B cell (primary cell): Measurements from ENCODE around the gene APOM. TPM values are rescaled to one million over a fixed set of nuclear protein-coding genes. Genes with fewer than 3 reads are reported as not detected.

ENCODE experiments used
- ATAC-seq: fragments of 200-7000 bp; cut with Tn5 transposase; one replicate; pipeline ENCODE4 v1.10.0; 2021; ENCODE audit warnings: low read depth, mild to moderate bottlenecking, moderate number of reproducible peaks, moderate library complexity
- CTCF ChIA-PET: fragments of 350-600 bp; sonication (Branson Sonifier 250); formaldehyde crosslinking; loops from one replicate; lab custom pipeline; 2021; ENCODE audit warnings: antibody characterized with exemption, inconsistent platforms; lab: Charles Lee
- POLR2A ChIA-PET: fragments of 350-600 bp; sonication (Branson Sonifier 250); formaldehyde crosslinking; loops from one replicate; lab custom pipeline; 2021; ENCODE audit warnings: antibody characterized with exemption; lab: Charles Lee
- DNase-seq: peaks from one replicate; pipeline ENCODE4 v3.0.0; 2013
- H2AFZ ChIP-seq: 2 replicates; pipeline ENCODE4 v1.6.1; 2012; ENCODE audit warnings: mild to moderate bottlenecking, low read depth, low read length; ENCODE audit not compliant: insufficient read depth, poor library complexity, severe bottlenecking
- H3K27ac ChIP-seq, 2 donors: 1 replicate in 1 of 2; 2 replicates in 1 of 2; pipeline ENCODE4 v1.5.1; 2012 to 2013; ENCODE audit warnings: low read length in 2 of 2, mild to moderate bottlenecking in 2 of 2, moderate library complexity in 1 of 2
- H3K27me3 ChIP-seq, 4 experiments: fragments of 200-600 bp in 1 of 4; sonication (generic) in 1 of 4; replicated peaks in 1 of 4; 1 replicate in 2 of 4; 2 replicates in 2 of 4; pipeline versions ENCODE4 v1.6.1 to v1.7.0; 2013 to 2016; ENCODE audit warnings: low read length in 3 of 4, mild to moderate bottlenecking in 2 of 4, mixed read lengths in 1 of 4, moderate library complexity in 1 of 4; ENCODE audit not compliant: insufficient read depth in 4 of 4, control insufficient read depth in 3 of 4; ENCODE audit errors: control extremely low read depth in 1 of 4
- H3K36me3 ChIP-seq, 2 experiments: replicated peaks in 1 of 2; 1 replicate in 1 of 2; 2 replicates in 1 of 2; pipeline versions ENCODE4 v1.6.1 to v1.7.1; 2013; ENCODE audit warnings: low read length in 1 of 2; ENCODE audit not compliant: insufficient read depth in 2 of 2, control insufficient read depth in 1 of 2; ENCODE audit errors: control extremely low read depth in 1 of 2, extremely low read depth in 1 of 2
- H3K4me1 ChIP-seq, 2 donors: fragments of 200-600 bp in 1 of 2; sonication (generic) in 1 of 2; 1 replicate in 1 of 2; 2 replicates in 1 of 2; pipeline versions ENCODE4 v1.5.1 to v1.6.1; 2013 to 2017; ENCODE audit warnings: low read length in 2 of 2; ENCODE audit not compliant: control insufficient read depth in 2 of 2, insufficient read depth in 2 of 2
- H3K4me2 ChIP-seq: replicated peaks from 2 replicates; pipeline ENCODE3; 2012; ENCODE audit warnings: mild to moderate bottlenecking, low read depth, low read length; ENCODE audit not compliant: poor library complexity, severe bottlenecking
- H3K4me3 ChIP-seq, 5 experiments: fragments of 200-600 bp in 1 of 5; sonication (generic) in 1 of 5; 1 replicate in 3 of 5; 2 replicates in 2 of 5; pipeline versions ENCODE4 v1.5.1 to v1.7.0; 2011 to 2016; ENCODE audit warnings: low read length in 4 of 5, mild to moderate bottlenecking in 4 of 5, low read depth in 2 of 5, control low read depth in 1 of 5, moderate library complexity in 1 of 5; ENCODE audit not compliant: insufficient read depth in 1 of 5; ENCODE audit errors: control extremely low read depth in 1 of 5, extremely low read depth in 1 of 5
- H3K79me2 ChIP-seq: fragments of 200-600 bp; sonication (generic); one replicate; pipeline ENCODE4 v1.6.0; 2016; ENCODE audit warnings: low read length; ENCODE audit not compliant: control insufficient read depth, insufficient read depth
- H3K9ac ChIP-seq: fragments of 200-600 bp; sonication (generic); 2 replicates; pipeline ENCODE4 v1.6.1; 2017; ENCODE audit warnings: mild to moderate bottlenecking, low read length, moderate library complexity
- H3K9me3 ChIP-seq, 3 donors: one replicate each; pipeline versions ENCODE4 v1.6.1 to v1.7.1; 2013; ENCODE audit warnings: low read length in 2 of 3; ENCODE audit not compliant: control insufficient read depth in 2 of 3, insufficient read depth in 1 of 3; ENCODE audit errors: control extremely low read depth in 1 of 3
- H4K20me1 ChIP-seq: 2 replicates; pipeline ENCODE4 v1.6.0; 2012; ENCODE audit warnings: mild to moderate bottlenecking, low read length; ENCODE audit not compliant: insufficient read depth, control insufficient read depth, poor library complexity, severe bottlenecking
- H3K27ac Mint-ChIP-seq: one replicate; pipeline ENCODE4 v1.8.0; 2021; ENCODE audit warnings: mixed read lengths
- H3K27me3 Mint-ChIP-seq: one replicate; pipeline ENCODE4 v1.8.0; 2021; ENCODE audit warnings: mixed read lengths
- H3K4me1 Mint-ChIP-seq: one replicate; pipeline ENCODE4 v1.8.0; 2021; ENCODE audit warnings: mixed read lengths
- H3K4me3 Mint-ChIP-seq: one replicate; pipeline ENCODE4 v1.8.0; 2021; ENCODE audit warnings: mixed read lengths
- H3K9me3 Mint-ChIP-seq: one replicate; pipeline ENCODE4 v1.8.0; 2022; ENCODE audit warnings: mixed read lengths; ENCODE audit not compliant: insufficient read depth
- EZH2 ChIP-seq: IDR thresholded peaks from 2 replicates; pipeline ENCODE4 v1.6.1; 2012; ENCODE audit warnings: borderline replicate concordance, low read depth, mild to moderate bottlenecking, moderate library complexity, low read length; ENCODE audit not compliant: insufficient read depth, poor library complexity, severe bottlenecking
- WGBS: methylation state at CpG from one replicate; pipeline ENCODE4 v1.1.5; 2013; ENCODE audit warnings: missing lambda C conversion rate; ENCODE audit not compliant: insufficient coverage; 5-methylcytosine and 5-hydroxymethylcytosine counted together
- intact Hi-C: fragments of 100-400 bp; cut with micrococcal nuclease; formaldehyde crosslinking; loops from one replicate; pipeline ENCODE4 v1.10.0; 2022
- polyA plus RNA-seq: library from polyadenylated mRNA; depleted of rRNA; stranded (reverse); fragments of >200 nt; gene quantifications from 2 replicates; pipeline ENCODE4 v1.2.3, GENCODE V29; 2012
- total RNA-seq, 2 donors: library from RNA; stranded (reverse); fragments of 120-200 nt in 1 of 2; gene quantifications; 1 replicate in 1 of 2; 2 replicates in 1 of 2; pipeline versions ENCODE4 v1.2.3 to v1.2.4, GENCODE V29; 2013 to 2022
- TF ChIP-seq, protein P1 (sequence below): fragments of 200-600 bp; IDR thresholded peaks from one replicate; pipeline ENCODE4 v1.8.0; 2022; ENCODE audit warnings: antibody characterized with exemption, mild to moderate bottlenecking

The APOM gene
- total and polyA plus RNA-seq, 2 donors (not counting 1 experiment from before 2014, with no cell fraction given), result 3.6 to 11.6 TPM

DNA sequence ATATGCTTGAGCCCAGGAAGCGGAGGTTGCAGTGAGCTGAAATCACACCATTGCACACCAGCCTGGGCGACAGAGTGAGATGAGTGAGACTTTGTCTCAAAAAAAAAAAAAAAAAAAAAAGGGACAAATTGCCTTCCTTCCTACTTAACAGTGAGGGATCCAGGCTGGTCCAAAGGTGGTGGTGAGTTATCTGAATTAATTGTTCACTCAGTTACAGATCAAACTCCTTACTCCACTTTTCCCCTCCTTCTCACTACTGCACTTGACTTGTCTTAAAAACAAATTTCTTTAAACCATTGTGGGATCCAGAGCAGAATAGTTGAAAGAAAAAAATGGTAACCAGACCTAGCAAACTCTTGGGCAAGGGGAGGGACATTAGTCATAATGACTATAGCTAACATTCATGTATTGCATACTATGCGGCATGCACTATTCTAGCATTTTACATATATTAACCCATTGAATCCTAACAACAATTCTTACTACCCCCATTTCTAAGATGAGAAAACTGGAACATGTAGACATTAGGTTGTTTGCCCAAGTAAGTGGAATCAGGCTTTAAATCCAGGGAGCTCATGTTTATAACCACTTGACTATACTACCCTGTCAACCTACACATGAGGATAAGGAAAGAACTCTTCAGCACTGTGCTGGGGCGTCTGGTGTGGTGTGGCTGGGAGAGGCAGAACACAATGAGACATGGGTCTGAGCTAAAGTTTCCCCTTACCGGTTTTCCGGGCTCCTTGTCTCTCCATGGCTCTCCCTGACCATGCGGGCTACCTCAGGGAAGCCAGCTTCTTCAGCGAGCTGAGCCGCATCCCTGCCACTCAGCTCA is 7.6 kb downstream of the APOM start:
- peak overlapping the region; percentile 96 for H3K4me3 Mint-ChIP-seq
- Histone ChIP-seq H3K4me3 (peak overlapping the region in 1 of 5 experiments; percentile 98), H2AFZ (no peak overlapping the region), H3K27ac (peak overlapping the region in 1 of 2 donors; percentile 98), H3K4me2 (peak overlapping the region; percentile 90), H3K36me3 (peaks cover 8 to 46% of the 10 kb centered on the region in 2 experiments), H3K79me2 (peaks cover 87% of the 10 kb centered on the region), H3K4me1 (peaks cover 42 to 64% of the 10 kb centered on the region in 2 donors), H3K27me3 (no peaks in the 10 kb centered on the region), H3K9me3 (no peaks in the 10 kb centered on the region), H3K9ac (peak overlapping the region; percentile 89), H4K20me1 (peaks cover 19% of the 10 kb centered on the region)
- H3K27me3 Mint-ChIP-seq, result no peaks in the 10 kb centered on the region
- DNase-seq (no peak), ATAC-seq (no peak)
- peaks cover 71% of the 10 kb centered on the region for H3K4me1 Mint-ChIP-seq
- TF ChIP-seq, protein P1, sequence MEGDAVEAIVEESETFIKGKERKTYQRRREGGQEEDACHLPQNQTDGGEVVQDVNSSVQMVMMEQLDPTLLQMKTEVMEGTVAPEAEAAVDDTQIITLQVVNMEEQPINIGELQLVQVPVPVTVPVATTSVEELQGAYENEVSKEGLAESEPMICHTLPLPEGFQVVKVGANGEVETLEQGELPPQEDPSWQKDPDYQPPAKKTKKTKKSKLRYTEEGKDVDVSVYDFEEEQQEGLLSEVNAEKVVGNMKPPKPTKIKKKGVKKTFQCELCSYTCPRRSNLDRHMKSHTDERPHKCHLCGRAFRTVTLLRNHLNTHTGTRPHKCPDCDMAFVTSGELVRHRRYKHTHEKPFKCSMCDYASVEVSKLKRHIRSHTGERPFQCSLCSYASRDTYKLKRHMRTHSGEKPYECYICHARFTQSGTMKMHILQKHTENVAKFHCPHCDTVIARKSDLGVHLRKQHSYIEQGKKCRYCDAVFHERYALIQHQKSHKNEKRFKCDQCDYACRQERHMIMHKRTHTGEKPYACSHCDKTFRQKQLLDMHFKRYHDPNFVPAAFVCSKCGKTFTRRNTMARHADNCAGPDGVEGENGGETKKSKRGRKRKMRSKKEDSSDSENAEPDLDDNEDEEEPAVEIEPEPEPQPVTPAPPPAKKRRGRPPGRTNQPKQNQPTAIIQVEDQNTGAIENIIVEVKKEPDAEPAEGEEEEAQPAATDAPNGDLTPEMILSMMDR, result no peak
- no peak for TF ChIP-seq EZH2
- no peaks in the 10 kb centered on the region for H3K9me3 Mint-ChIP-seq
- POLR2A ChIA-PET, result interaction anchor here (0.7 to 5.9 kb wide), 3 partner anchors 11 to 755 kb away, joined by 3 to 57 read pairs (median 9); partner anchors contain the start of genes BAG6 and GTF2H4
- peak overlapping the region; percentile 100 for H3K27ac Mint-ChIP-seq
- WGBS, result 90% methylated on average over 5 of the region's 9 CpGs
- CTCF ChIA-PET, result interaction anchor here (1.0 to 1.9 kb wide), 2 partner anchors 10 to 112 kb away, joined by 3 to 9 read pairs; partner anchors contain the start of gene BAG6
- intact Hi-C loops, result no loop called here
